Effector memory CD4-positive, alpha-beta T cell (primary cell): ENCODE data around the gene CASTOR1.

ENCODE experiments used
- DNase-seq, 3 donors: peaks; one replicate each; pipeline ENCODE4 v3.0.0-alpha.2; 2020
- H3K27ac ChIP-seq: 2 replicates; pipeline ENCODE4 v1.7.0; 2013; ENCODE audit warnings: mild to moderate bottlenecking, low read length, moderate library complexity; ENCODE audit not compliant: insufficient read depth, poor library complexity, severe bottlenecking
- H3K27me3 ChIP-seq: replicated peaks from 2 replicates; pipeline ENCODE4 v1.7.0; 2013; ENCODE audit warnings: mild to moderate bottlenecking, low read length; ENCODE audit not compliant: insufficient read depth, control insufficient read depth, poor library complexity, severe bottlenecking
- H3K36me3 ChIP-seq: 2 replicates; pipeline ENCODE4 v1.7.0; 2013; ENCODE audit warnings: mild to moderate bottlenecking, low read length, moderate library complexity; ENCODE audit not compliant: control insufficient read depth, insufficient read depth
- H3K4me1 ChIP-seq: 2 replicates; pipeline ENCODE4 v1.7.0; 2013; ENCODE audit warnings: low read length, mild to moderate bottlenecking; ENCODE audit not compliant: control insufficient read depth, insufficient read depth, poor library complexity, severe bottlenecking
- H3K4me3 ChIP-seq: 2 replicates; pipeline ENCODE4 v1.7.0; 2013; ENCODE audit warnings: low read length, low read depth, mild to moderate bottlenecking; ENCODE audit not compliant: insufficient read depth, poor library complexity, severe bottlenecking
- H3K9me3 ChIP-seq: 2 replicates; pipeline ENCODE4 v1.7.0; 2013; ENCODE audit warnings: mild to moderate bottlenecking, low read length, moderate library complexity; ENCODE audit not compliant: control insufficient read depth

CASTOR1 gene

DNA sequence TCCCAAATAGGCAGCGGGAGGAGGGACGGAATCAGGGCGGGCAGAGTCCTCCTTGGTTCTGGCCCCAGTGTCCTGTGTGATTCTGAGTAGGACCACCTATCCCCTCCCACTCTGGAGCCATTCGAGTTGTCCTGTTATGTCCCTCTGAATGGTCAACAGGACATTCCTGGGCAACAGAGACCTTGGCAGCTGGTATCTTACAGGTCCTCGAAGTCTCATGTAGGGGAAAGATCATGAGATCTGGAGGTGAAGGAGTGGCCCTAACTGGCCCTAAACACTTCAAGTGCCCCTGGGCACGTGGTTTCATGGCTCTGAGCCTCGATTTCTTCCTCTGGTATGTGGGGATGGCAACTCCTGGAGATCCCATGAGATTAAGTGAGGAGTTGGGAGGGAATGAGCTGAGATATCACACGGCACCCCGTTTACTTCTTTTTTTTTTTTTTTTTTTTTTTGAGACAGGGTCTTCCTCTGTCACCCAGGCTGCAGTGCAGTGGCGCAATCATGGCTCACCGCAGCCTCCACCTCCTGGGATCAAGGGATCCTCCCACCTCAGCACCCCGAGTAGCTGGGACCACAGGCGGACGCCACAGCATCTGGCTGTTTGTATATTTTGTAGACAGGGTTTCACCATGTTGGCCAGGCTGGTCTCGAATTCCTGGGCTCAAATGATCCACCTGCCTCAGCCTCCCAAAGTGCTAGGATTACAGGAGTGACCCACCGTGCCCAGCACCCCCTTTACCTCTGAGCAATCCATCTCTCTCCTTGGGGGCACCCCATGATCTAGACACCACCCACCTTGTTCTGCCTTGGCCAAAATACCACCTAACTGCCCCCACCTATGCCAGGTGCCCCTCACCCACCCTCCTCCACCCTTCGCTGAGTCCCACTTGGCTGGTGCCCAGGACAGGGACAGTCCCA is 49.6 kb downstream of the CASTOR1 start:
- H3K27me3 ChIP-seq = no peaks in the 10 kb centered on the region
- no peak for DNase-seq
- no peaks in the 10 kb centered on the region for H3K36me3 ChIP-seq
- no peak overlapping the region for H3K4me3 ChIP-seq
- peaks cover 5% of the 10 kb centered on the region for H3K4me1 ChIP-seq
- no peak overlapping the region for H3K27ac ChIP-seq
- H3K9me3 ChIP-seq = no peaks in the 10 kb centered on the region

- no peak for DNase-seq
- H3K9me3 ChIP-seq = no peaks in the 10 kb centered on the region
- H3K27ac ChIP-seq = no peak overlapping the region
- no peaks in the 10 kb centered on the region for H3K27me3 ChIP-seq
- H3K36me3 ChIP-seq = no peaks in the 10 kb centered on the region
- no peak overlapping the region for H3K4me3 ChIP-seq
- peaks cover 3% of the 10 kb centered on the region for H3K4me1 ChIP-seq
Observed at GRCh38 chr22:30238661-30239487, 50.4 kb downstream of the CASTOR1 start.

- H3K9me3 ChIP-seq = no peaks in the 10 kb centered on the region
- no peak for DNase-seq
- no peaks in the 10 kb centered on the region for H3K36me3 ChIP-seq
- H3K27ac ChIP-seq = no peak overlapping the region
- no peaks in the 10 kb centered on the region for H3K4me1 ChIP-seq
- H3K4me3 ChIP-seq = no peak overlapping the region
- no peaks in the 10 kb centered on the region for H3K27me3 ChIP-seq
Observed at GRCh38 chr22:30238136-30238535, 51.2 kb downstream of the CASTOR1 start.

DNA sequence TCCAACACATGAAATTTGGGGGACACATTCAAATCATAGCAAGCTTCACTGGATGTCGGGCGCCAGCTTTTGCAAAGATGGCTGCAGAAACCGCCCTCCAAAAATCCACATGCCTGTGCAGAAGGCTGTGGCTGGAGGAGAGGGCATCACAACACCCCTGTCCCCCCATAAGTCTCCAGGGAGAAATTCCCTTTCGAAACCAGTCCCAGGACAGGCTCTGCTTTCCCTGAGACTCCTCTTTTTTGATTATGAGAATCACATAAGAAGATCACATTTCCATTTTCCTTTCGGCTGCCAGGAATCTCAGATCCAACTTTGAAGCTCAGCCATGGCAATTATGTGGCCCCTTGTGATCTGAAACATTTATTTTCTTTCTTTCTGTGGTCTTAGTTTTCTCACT is 52.4 kb downstream of the CASTOR1 start:
- no peak overlapping the region for H3K4me3 ChIP-seq
- H3K27me3 ChIP-seq = no peaks in the 10 kb centered on the region
- no peak for DNase-seq
- H3K27ac ChIP-seq = no peak overlapping the region
- H3K9me3 ChIP-seq = no peaks in the 10 kb centered on the region
- no peaks in the 10 kb centered on the region for H3K4me1 ChIP-seq
- no peaks in the 10 kb centered on the region for H3K36me3 ChIP-seq

GRCh38 chr22:30235687-30236170 is 53.6 kb downstream of the CASTOR1 start:
- Histone ChIP-seq H3K4me1 (no peaks in the 10 kb centered on the region), H3K27ac (no peak overlapping the region), H3K36me3 (no peaks in the 10 kb centered on the region), H3K27me3 (no peaks in the 10 kb centered on the region), H3K4me3 (no peak overlapping the region), H3K9me3 (no peaks in the 10 kb centered on the region)
- DNase-seq = no peak
